EH (cell line): ENCODE results near the gene KCNQ4.

Experiments
- DNase-seq: peaks from one replicate; pipeline ENCODE4 v3.0.0-alpha.2; 2015; ENCODE audit warnings: low read depth

Gene KCNQ4

DNA sequence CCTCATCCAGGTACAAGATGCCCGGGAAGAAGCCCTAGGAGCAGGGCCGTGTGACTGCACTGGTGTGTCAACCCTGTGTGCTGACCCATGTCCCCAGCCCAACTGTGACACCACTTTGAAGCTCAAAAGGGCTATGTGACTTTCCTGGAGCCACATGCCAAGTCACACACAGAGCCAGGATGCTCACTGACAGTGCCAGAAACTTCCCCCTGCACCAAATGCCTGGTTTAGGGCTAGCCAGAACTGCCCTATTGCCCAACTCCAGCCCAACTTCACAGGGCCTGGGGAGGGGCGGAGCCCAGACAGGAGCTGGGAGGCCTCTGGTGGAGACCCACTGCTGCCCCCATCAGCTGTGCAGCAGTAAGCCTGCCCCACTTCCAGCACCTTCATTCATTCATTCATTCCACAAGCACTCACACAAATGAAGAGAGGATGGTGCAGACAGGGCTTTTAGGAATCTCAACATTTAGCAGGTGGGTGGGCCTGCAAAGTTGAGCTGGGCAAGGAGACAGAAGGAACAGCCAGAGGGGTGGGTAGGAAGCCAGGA lies 36.7 kb downstream of the KCNQ4 start:
- DNase-seq = peak; percentile 13

DNA sequence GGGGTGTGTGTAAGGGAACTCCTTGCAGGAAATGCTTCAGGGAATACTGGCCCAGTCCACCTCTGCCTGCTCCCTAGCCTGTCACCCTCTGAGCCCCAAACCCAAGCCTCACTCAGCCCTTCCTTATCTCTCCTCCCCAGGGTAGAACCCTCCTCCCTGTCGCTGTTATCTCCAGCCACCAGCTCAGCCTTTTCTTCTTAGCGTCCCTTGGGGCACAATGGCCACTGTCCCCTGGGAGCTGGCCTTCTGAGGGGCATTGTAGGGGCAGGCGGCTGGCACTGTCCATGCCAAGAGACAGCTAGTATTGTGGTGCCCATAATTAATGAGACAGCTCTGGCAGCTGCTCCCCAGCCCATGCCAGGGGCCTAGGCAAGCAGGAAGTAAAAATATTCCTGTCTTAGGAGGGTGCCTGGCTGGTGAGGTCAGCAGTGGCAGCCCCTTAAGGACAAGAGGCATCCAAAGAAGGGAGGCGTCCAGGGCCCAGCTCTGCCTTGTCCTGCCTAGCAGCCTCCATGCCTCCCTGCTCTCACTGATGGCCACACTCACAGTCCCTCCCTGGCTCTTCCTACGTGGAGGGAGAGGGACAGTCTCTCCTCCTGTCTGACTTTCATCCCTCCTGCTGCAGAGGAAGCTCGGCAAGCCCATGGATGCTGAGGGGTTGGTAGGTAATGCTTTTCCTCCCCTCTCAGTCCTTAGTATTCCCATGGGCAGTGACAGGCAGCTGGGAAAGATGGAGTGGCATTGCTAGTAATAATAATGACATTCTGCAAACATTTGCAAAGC lies 37.5 kb downstream of the KCNQ4 start:
- no peak for DNase-seq

DNA sequence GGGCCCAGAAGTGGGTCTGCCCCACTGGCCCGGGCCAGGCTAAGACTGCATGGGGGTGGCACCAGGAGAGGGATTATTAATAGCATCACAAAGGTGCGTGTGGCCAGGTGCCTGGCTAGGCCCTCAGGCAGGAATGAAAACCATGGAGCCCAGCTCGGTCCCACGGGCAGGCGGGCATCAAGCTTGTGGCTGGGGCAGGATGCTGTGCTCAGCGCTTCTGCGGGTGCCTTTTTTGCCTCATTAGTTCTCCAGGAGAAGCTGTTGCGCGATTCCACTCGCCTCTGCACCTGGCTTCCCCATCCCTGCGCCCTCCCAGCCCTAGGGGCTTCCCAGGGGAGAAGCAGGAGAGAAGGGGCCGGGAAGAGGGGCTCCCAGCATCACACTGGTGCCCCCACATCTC lies 39.3 kb downstream of the KCNQ4 start:
- no peak for DNase-seq

DNA sequence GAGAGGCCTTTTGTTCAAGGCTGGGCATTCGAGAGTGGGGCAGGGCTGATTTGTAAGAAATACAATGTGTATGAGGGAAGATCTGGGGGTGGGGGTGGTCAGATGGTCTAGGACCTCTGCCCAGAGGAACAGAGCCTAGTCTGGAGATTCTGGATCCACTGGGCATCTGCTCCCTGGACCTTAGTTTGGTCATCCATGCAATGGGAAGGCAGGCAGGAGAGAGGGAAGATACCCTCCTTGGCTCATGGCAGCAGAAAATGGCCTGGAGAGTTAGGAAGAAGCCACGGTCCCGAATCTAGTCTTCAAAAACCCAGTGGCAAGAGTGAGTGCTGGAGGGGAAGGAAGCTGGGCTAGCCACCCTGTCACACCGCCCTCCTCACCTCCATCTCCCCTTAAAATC lies 39.8 kb downstream of the KCNQ4 start:
- no peak for DNase-seq

DNA sequence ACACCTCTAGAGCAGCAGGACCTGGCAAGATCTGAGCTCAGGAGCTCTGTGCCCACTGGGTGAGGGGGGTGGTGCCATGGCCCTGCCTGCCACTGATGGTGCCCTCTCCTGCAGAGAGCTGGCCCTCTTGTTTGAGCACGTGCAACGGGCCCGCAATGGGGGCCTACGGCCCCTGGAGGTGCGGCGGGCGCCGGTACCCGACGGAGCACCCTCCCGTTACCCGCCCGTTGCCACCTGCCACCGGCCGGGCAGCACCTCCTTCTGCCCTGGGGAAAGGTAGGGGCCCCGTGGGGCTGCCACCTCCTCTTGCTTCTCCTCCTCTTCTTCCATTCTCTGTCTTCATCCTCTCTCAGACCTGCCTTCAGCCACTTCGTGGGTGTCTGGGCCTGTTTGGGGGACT lies 40.4 kb downstream of the KCNQ4 start:
- DNase-seq = no peak

DNA sequence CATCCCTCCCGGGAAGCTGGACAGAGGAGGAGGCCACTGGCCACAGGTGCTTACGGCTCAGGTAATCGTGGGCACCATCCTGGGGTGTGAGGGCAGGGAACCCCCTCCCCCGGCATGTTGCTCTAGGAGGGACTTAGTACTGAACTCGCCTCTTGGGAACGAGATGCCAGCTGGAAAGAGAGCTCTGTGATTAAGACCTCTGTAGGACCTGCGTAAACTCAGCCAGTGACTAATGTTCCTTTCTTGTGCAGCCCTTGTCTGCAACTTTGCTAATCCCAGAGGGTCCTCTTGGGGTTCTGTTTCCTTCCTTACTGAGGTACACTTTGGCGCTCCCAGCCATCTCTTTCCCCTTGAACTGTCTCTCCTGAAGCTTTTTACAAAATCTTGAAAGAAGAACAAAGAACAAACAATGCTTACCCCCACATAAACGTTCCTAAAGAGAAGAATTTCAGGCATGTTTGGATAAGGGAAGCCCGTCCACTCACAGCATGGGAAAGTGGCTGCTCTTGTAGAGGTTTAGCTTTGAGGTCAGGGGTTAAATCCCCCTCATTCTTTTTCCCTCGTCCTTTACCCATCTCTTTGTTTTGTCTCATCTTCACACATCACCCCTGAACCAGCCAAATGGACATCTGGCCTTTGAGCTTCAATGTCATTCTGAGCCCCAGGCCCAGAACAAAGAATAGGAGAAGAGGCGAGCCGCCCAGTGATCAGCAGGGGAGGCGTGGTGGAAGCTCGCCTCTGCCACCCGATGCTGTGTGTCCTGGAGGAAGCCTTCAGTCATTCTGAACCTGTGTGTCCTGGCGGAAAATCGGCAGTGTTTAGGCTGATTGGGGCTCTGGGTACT lies 41.2 kb downstream of the KCNQ4 start:
- peak; percentile 83 for DNase-seq

DNA sequence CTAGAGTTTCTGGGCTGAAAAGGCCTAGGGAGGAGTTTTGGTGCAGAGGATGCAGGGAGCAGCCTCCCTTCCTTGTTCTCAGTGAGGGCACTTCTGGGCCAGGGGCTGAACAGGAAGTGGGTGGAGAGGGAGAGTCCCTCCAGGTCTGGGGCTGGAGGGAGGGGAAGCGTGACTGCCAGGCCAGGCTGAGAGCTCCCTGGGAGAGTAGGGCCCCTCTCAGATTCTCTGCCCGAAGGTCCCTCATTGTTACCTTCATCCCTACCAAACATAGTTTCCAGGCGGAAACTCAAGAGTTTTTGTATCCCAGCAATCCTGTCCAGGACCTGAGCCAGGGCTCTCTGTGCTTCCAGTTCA lies 41.8 kb downstream of the KCNQ4 start:
- peak; percentile 27 for DNase-seq

DNA sequence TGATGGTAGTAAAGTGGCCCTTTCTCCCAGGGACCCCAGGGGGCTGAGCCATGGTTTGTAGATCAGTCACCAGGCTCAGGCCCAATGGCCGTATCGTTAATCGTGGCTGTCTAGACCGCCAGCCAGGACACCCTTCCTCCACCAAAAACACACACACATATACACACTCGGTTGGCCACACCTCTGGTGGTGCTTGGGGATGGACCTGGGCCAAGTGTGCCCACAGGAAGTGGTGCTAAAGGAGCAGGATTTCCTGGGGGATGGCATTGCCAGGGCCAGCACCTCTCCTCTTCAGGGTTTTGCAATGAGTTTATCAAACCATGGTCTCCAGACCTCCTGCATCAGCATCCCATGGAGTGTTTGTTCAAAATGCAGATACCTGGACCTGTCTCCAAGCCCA lies 42.4 kb downstream of the KCNQ4 start:
- DNase-seq = peak; percentile 19

DNA sequence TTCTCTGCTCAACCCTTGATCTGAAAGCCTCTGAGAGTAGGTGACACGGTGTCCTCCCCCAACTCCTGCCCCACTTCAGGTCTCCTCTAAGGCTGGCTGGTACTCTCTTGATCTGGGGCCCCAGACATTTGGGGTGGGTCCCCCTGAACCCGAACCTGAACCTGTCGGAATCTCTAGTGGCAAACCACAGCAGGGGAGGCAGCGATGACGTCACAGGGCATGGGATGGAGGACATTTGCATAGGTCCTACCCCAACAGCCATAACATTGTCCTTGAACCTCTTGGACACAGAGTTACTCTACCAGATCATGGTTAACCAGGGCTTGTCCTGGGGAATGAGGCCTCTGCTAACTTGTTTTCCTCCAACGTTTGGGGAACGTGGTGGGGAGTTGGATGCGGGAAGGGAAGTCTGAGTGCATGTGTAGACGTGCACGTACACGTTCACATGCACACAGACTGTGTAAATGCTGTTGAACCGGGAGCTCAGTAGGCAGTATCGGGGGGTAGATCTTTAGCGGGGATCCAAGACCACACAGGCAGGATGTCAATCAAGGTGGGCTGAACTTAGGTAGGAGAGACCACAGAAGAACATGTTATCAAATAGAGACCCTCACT lies 46.2 kb downstream of the KCNQ4 start:
- DNase-seq = no peak

DNA sequence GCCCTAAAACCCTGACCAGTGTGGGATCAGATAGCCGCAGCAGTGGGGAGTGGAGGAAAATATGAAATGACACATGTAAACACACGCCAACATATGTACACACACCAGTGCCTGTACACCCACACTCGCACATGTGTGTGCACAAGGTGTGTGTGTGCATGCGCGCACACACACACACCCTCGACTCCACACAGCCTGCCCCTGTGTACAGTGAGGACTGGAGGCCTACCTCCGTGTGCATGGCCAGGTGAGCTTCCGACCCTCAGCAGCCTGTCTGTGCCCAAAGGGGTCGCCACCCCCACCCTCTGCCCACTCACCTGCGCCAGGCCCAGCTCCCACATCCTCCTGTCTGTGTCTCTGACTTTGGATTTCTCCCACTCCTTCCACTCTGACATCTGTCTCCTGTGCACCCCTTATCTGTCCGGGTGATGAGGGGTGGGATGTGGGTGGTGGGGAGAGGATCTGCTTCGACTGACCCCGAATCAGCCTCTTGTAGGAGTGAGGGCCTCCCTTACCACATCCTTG lies 46.9 kb downstream of the KCNQ4 start:
- no peak for DNase-seq

DNA sequence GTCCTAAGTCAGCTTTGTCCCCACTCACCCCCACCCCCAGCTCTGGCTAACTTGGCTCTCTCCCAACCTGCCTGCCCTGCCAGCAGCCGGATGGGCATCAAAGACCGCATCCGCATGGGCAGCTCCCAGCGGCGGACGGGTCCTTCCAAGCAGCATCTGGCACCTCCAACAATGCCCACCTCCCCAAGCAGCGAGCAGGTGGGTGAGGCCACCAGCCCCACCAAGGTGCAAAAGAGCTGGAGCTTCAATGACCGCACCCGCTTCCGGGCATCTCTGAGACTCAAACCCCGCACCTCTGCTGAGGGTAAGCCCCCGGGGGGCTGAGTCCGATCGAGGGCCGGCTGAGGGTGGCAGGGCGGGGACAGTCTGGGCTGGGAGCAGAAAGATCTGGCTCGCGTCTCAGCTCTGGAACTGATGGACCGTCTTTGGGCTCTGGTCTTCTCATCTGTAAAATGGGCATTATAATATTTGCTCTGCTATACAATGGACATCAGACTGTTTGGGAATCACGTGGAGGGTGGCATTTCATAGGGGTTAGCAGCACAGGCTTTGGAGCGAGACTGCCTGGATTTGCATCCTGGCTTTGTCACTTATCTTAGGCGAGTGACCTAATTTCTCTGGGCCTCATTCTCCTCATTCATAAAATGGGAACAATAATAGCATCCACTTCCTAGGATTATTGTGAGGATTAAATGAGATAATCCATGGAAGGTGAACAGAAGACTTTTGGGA lies 47.6 kb downstream of the KCNQ4 start:
- DNase-seq = no peak

DNA sequence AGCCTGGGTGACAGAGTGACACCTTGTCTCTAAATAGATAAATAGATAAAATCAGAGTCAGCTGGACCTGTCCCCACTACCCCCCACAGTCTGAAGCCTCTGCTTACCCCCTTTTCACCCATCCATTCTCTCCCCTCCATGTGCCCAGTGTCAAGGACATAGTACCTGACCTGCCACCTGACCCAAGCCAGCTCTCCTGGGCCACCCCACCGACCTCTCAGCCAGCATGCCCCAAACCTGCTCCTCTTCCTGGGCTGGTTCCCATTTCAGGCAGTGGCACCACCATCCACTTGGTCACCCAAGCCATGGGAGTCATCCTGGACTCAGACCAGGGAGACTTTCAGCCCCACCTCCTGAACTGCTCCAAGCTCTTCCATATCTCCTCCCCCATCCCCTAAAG lies 50.4 kb downstream of the KCNQ4 start:
- DNase-seq = no peak

DNA sequence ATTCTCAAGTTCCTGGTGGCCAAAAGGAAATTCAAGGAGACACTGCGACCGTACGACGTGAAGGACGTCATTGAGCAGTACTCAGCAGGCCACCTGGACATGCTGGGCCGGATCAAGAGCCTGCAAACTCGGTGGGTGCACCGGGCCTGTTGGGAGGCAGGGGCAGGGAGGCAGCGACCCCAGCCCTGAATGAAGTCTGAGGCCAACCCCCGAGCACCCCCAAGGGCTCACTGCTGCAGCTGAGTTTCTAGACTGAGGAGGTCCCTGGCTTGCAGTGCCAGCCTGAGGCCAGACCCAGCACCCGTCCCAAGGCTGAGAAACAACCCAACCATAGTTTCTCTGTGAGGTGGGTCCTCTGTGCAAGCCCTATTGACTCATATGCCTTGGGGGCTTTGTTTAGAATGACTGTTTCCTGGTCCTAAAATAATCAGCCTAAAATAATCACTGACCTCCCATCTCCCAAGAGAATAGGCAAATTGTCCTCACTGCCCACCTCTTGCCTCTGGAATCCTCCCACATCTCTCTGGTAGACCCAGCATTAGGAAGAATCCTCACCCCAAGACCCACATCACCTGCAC lies 51.5 kb downstream of the KCNQ4 start:
- peak; percentile 27 for DNase-seq

DNA sequence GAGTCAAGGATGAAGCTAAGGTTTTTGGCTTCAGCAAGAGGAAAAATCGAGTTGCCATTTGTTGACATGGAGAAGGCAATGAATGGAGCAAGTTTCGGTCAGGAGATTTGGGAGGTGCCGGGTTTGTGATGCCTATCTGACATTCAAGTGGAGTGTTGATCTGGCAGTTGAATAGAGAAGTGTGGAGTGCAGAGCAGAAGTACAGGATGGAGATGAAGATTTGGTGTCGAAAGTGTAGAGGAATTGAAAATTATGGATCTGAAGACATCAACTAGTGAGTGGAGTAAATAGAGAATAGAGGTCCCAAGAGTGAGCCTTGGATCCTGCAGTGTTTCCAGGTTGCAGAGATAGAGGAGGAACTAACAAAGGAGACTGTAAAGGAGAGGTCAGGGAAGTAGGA lies 52.7 kb downstream of the KCNQ4 start:
- no peak for DNase-seq

DNA sequence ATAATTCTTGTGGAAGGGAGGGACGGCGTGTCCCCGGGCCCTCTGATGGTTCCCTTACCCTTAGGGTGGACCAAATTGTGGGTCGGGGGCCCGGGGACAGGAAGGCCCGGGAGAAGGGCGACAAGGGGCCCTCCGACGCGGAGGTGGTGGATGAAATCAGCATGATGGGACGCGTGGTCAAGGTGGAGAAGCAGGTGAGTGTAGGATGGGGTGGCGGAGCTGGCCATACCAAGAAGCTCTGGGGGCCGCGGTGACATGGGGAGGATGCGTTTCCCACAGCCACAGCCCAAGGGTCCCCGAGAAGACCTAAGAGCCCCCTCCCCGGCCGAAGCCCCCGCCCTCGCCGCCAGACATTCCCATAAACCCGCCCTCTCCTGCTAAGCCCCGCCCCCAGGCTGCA lies 54.0 kb downstream of the KCNQ4 start:
- no peak for DNase-seq

DNA sequence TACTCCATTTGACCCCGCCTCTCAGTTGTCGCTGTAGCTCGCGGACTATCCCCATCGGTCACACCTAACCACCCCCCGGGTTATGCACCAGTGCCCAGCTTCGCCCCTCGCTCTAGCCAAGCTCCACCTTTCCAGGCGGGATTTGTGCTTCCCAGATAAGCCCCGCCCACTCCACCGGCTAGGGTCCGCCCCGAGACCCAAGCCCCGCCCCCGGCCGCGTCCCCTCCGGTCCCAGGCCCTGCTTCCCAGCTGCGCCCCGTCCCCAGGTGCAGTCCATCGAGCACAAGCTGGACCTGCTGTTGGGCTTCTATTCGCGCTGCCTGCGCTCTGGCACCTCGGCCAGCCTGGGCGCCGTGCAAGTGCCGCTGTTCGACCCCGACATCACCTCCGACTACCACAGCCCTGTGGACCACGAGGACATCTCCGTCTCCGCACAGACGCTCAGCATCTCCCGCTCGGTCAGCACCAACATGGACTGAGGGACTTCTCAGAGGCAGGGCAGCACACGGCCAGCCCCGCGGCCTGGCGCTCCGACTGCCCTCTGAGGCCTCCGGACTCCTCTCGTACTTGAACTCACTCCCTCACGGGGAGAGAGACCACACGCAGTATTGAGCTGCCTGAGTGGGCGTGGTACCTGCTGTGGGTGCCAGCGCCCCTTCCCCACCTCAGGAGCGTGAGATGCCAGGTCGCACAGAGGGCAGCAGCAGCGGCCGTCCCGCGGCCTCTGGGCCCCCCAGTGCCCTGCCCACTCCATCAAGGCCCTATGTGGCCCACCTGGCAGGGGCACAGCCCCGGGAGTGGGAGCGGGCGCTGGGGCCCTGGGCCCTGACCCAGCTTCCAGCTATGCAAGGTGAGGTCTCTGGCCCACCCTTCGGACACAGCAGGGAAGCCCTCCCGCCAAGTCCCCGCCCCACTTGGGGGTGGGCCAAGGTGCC lies 54.7 kb downstream of the KCNQ4 start:
- DNase-seq = no peak

DNA sequence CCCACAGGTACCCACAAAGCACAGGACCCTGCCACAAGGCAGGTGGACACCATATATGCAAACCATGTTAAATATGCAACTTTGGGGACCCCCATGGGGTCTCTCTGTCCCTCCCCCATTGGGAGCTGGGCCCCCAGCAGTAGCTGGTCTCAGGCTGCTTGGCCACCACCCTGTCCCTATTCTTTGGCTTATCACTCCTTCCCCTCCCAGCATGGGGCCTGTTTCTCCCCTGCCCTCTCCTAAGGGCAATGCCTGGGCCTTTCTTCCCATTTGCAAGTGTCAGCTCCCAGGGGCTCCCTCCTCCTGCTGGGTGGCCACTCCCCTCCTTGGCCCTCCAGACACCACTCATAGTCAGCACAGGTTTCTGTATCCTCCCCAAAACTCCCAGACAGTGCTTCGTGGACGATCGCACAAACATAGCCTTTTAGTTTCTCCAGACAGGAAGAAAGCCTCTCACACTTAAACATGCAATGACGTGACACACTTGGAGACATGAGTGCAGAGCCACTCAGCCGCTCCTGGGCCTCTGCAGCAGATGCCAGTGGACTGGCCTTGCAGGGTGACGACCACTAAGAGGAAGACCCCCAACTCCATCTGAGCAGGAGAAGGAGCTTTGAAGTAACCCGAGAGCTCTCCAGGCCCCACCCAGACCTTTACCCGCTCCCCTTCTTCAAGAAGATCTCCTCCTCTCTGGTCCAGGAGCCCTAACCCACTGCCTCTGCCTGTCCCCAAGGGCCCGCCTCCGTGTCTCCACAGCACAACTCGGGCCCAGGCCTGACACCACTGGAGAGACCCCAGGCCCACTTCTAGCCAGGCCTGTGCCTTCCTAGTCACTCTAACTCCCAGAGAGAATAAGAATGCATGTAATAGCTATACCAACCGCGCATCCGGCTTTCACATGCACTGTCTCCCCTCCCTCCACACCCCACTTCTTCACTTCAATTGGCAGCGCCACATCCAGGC lies 55.7 kb downstream of the KCNQ4 start:
- DNase-seq = no peak

DNA sequence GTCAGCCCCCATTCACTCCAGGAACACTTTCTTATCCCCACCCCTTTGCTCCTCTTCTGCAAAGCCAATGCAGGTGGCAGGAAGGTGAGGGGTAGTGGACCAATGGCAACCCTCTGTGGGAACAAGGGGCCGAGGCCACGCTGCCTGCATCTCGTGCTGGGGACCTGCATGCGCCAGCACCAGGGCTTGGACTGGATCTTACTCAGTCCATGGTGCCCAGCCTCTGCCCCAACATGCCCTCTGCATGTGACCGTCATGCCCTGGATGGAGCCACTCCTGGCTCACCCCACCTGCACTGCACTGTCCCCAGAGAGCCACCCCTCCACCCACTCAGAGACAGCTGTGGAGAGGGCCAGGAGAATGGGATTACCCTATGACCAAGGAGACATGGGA lies 56.4 kb downstream of the KCNQ4 start:
- no peak for DNase-seq
